ENCODE measurements around the gene IRX5.

The IRX5 gene

DNA sequence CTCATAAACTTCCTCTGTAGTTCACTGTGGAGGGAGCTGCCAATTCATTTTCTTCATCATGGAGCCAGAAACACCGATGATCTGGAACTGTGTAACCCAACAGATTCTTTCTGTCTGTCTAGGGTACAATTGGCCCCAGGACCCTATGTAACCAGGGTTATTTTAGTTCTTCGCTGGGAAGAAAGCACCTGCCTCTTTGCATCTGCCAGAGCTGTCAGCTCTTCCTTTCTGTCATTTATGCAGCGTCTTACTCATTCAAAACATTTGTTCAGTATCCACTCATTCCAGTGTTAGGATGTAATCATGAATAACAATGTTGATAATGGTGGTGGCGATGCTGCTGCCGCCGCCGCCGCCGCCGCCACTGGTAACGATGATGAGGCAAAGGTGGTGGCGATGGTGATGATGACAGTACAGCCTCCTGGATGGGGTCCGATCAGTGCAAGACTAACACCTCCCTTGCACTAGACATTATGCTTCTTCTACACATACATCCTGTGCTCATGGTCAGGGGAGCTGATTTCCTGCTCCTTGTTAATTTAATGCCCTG is 46.1 kb downstream of the IRX5 start:
- in situ Hi-C loops (cut with MboI; ENCODE audit: low sequenced_read_pairs, unreplicated experiment): no loop called here
- no peak for DNase-seq (ENCODE audit: low spot score)
- no peak for TF ChIP-seq CTCF (IDR thresholded peaks at IDR 0.05; ENCODE audit: borderline replicate concordance, control extremely low read depth, extremely low read depth, insufficient read depth, missing control alignments)

DNA sequence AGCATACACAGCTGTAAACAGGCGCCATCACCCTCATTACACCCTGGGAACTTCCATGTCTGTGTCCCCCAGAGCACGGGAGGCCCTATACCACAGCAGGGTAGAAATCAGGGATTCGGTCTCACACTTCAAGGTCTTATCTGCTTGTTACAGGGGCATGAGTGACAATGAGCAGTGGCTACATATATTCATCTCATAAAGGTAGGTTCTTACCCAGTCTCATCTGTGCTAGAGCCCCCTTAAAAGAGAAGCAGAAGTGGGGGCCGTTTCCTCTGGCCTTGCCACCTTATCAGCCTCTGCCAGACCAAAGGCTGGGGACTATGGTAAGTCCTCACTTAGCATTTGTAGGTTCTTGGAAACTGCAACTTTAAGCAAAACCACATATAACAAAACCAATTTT is 46.5 kb downstream of the IRX5 start:
- TF ChIP-seq CTCF (IDR thresholded peaks at IDR 0.05; ENCODE audit: borderline replicate concordance, control extremely low read depth, extremely low read depth, insufficient read depth, missing control alignments): no peak
- in situ Hi-C loops (cut with MboI; ENCODE audit: low sequenced_read_pairs, unreplicated experiment): no loop called here
- DNase-seq (ENCODE audit: low spot score): no peak

- no peak for TF ChIP-seq CTCF (IDR thresholded peaks at IDR 0.05; ENCODE audit: borderline replicate concordance, control extremely low read depth, extremely low read depth, insufficient read depth, missing control alignments)
- no peak for DNase-seq (ENCODE audit: low spot score)
- in situ Hi-C loops (cut with MboI; ENCODE audit: low sequenced_read_pairs, unreplicated experiment): no loop called here
Observed at GRCh38 chr16:54980821-54981220, 50.2 kb downstream of the IRX5 start.

All from GM13976 (cell line).